ENCODE results near the gene CTSD.
"Not testable (repeated sequence)": the region's sequence is repeated elsewhere in the genome, so short reads cannot be mapped to it uniquely, and the experiment has no call there.

CTSD gene

DNA sequence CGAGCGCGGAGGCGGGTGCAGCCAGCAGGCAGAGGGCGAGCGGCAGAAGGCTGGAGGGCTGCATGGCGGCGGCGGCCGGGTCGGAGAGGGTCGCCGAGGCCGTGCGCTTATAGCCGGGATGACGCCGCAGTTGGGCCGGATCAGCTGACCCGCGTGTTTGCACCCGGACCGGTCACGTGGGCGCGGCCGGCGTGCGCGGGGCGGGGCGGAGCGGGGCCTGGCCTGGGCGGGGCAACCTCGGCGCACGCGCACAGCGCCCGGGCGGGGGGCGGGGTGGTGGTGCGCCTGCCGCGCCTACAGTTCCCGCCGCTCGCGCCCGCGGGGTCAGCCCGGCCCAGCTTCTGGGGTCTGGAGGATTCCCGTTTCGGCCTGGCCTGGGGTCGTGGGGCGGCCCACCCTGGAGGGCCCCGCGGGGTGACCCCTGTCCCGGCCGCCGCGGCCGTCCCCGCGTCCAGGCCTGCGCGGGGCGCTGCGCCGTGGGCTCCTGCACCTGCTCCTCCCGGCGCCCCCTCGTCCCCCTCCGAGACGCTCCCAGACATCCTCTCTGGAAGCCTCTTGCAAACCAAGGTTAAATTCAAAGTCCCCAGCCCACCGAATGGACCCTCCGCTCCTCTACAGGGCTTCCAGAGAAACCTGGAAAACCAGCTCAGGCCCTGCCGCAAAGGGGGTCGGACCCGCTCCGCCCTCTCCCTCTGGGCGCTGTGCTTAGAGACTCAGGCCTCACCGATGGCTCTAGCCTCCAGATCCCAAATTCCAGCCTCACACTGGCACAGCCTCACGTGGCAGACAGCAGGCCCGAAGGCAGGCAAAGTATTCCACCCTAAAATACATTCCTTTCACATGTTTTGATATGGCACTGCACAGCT, at the start of gene CTSD:
Gene CTSD, minus strand, starts transcription at position 132 of the 866 bp plus-strand sequence. Its CDS starts 68 bp downstream, at position 64.
- peak; percentile 89 for DNase-seq

GRCh38 chr11:1813356-1813755, 49.6 kb upstream of the CTSD start:
- DNase-seq = not testable (repeated sequence)

- DNase-seq = no peak
These were observed 49.1 kb upstream of the CTSD start for GRCh38 chr11:1812801-1813200.

GRCh38 chr11:1812274-1812673, 48.5 kb upstream of the CTSD start:
- no peak for DNase-seq

DNA sequence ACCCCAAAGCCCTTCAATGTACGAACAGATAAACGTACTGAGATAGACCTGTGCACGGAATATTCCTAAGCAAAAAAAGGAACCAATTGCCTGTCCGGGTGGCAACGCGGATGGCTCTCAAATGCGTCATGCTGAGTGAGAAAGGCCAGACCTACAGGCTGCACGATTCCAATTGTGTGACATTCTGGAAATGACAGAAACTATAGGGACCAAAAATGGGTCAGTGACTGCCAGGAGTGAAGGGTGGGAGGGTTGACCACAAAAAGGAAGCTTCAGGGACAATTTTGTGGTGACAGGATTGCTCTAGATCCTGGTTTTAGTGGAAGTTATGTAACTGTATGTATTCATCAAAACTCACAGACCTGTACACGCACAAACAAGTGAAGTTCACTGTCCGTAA, 47.0 kb upstream of the CTSD start:
- DNase-seq = no peak

DNA sequence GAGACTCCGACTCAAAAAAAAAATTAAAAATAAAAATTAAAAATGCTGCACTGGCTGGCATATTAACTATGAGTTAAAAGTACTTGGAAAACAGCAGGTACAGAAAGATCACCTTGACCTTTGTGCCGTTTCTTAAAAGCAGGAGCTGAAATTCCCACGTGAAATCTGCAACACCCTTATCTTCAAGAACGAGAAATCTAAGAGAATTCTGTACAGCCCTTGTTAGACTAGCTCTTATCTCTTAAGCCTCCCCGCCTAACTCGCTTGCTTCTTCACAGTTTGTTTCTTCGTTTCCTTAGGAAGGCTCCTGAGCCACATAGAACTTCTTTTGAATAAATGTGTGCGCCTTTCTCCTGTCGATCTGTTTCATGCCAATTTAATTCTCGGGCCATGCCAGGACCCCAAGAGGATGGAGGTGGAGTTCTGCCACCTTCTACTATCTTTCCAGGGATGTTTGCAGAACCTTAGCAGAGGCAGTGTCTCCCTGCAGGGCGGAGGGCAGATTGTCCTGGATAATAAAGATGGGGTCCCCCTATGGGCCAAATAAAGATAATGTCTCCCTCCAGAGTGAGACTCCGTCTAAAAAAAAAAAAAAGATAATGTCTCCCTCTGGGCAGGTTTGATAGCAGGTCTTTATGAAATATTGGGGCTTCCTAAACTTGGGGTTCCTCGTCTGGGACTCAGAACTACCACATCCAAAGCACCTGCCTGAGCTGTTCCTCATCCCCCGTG, 43.7 kb upstream of the CTSD start:
- DNase-seq = no peak

DNA sequence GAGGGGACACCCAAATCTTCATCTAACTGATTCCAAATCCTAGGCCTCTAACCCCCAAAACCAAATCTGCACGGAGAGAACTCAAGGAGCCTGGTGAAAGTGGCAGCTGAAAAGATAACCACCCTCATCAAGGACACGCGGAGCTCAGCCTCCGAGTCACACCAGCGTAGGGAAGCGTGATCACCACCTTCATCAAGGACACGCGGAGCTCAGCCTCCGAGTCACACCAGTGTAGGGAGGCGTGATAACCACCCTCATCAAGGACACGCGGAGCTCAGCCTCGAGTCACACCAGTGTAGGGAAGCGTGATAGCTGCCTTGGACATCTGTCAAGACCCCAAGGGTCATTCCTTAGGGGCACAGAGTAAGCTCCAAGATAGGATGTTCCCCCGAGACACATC, 41.8 kb upstream of the CTSD start:
- no peak for DNase-seq

- not testable (repeated sequence) for DNase-seq
These were observed 40.2 kb upstream of the CTSD start for GRCh38 chr11:1803835-1804519.

DNA sequence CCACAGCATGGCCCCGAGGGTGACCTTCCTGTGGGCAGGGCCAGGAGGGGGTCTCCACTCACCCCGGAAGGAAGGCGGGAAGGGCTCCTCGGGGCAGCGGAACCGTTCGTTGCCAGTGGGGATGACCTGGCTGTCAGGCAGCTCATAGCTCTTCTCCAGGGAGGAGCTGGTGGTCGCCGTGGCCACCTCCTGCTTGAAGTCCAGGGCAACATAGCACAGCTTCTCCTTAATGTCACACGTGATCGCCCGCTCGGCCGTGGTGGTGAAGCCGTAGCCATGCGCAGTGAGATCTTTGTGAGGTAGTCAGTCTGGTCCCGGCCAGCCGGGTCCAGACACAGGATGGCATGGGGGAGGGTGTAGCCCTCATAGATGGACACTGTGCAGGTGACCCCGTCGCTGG, 39.5 kb upstream of the CTSD start:
- no peak for DNase-seq

- DNase-seq = no peak
These were observed 33.8 kb upstream of the CTSD start for GRCh38 chr11:1797391-1798125.

GRCh38 chr11:1796413-1797011, 32.8 kb upstream of the CTSD start:
- DNase-seq = no peak

DNA sequence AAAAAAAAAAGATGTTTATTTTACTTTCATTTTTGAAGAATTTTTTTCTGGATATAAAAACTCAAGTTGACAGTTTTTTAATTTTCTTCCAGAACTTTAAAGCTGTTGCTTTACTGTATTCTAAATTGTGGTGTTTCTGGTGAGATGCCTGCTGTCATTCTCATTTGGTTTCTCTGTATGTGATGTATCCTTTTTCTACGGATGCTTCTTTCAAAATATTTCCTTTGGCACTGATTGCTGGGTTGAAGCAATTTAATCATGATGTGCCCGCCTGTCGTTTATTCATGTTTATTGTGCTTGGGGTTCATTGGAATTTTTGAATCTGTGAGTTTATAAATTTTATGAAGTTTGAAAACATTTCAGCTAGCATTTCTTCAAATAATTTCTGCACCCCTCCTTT, 29.4 kb upstream of the CTSD start:
- no peak for DNase-seq

DNA sequence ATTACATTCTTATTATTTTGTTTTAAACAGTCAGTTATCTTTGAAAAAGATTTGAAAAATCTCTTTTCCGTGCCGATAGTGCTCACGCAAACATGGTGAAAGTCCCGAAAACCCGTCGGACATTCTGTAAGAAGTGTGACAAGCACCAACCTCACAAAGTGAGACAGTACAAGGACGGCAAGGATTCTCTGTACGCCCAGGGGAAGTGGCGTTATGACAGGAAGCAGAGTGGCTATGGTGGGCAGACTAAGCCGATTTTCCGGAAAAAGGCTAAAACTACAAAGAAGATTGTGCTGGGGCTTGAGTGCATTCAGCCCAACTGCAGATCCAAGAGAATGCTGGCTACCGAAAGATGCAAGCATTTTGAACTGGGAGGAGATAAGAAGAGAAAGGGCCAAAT, 28.7 kb upstream of the CTSD start:
- DNase-seq = no peak

- DNase-seq = no peak
These were observed 28.2 kb upstream of the CTSD start for GRCh38 chr11:1791912-1792311.

DNA sequence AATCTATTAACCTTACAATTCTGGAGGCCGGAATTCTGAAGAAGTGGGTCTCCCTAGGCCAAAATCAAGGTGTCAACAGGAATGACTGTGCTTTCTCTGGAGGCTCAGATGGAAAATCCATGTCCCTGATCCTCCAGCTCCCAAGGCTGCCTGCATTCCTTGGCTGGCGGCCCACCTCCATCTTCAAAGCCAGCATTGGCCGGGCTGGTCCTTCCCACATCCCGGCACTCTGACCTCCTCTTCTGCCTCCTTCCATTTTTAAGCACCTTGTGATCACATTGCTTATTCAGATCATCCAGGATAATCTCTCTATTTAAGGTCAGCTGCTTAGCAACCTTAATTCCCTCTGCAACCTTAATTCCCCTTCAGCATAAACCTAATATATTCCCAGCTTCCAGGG, 22.7 kb upstream of the CTSD start:
- DNase-seq = no peak

DNA sequence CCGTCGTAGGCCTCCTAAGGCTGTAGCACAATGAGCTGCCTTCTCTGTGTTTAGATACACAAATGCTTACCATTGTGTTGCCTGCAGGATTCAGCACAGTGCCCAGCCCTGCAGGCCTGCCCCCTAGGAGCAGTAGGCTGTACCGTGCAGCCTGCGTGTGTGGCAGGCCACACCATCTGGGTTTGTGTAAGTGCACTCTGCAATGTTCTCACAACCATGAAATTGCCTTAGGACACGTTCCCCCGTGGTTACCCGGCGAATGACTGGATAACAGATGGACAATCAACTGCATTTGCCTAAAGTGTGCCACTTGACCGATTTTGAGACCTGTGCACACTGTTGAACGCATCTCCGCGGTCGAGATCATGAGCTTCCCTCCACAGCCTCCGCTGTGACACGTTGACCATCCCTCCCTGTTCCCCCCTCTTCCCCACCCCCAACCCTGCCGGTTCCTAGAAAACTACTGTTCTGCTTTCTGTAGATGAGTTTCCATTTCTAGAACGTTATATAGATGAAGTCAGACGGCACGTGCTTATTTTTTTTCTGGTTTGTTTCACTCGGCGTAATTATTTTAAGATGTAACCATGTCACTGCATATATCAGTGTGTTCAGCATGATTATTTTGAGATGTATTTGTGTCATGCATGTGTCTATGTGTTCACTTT, 22.2 kb upstream of the CTSD start:
- no peak for DNase-seq

DNA sequence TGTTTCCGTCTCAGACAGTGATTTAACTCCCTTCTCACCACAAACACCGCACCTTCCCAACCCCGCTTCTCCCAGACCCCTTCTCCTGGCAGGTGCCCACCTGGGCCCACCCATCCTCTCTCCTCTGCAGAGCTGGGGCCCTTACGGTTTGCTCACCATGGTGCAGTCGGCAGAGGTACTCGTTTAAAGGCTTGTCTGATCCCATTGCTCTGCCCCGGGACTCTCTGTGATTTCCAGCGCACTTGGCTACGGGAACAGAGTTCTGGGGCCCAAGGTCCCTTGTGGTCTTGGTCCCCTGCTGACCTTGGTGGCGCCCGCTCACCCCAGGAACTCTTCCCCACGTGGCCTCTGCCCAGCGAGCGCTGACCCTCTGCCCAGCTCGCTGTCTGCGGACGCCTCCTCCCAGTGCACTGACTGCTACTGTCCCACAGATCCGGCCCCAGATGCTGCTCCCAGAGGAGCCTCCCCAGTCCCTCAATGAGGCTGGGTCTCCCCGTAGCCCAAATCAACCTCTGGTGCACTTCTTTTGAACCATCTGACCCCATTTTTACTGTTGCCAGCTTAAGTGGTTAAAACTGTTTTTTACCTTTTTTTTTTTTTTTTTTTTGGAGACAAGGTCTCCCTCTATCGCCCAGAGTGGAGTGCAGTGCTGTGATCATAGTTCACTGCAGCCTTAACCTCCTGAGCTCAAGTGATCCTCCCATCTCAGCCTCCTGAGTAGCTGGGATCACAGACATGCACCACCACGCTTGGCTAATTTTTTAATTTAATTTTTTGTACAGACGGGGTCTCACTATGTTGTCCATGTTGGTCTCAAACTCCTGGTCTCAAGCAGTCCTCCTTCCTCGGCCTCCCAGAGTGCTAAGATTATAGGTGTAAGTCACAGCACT, 21.3 kb upstream of the CTSD start:
- no peak for DNase-seq

DNA sequence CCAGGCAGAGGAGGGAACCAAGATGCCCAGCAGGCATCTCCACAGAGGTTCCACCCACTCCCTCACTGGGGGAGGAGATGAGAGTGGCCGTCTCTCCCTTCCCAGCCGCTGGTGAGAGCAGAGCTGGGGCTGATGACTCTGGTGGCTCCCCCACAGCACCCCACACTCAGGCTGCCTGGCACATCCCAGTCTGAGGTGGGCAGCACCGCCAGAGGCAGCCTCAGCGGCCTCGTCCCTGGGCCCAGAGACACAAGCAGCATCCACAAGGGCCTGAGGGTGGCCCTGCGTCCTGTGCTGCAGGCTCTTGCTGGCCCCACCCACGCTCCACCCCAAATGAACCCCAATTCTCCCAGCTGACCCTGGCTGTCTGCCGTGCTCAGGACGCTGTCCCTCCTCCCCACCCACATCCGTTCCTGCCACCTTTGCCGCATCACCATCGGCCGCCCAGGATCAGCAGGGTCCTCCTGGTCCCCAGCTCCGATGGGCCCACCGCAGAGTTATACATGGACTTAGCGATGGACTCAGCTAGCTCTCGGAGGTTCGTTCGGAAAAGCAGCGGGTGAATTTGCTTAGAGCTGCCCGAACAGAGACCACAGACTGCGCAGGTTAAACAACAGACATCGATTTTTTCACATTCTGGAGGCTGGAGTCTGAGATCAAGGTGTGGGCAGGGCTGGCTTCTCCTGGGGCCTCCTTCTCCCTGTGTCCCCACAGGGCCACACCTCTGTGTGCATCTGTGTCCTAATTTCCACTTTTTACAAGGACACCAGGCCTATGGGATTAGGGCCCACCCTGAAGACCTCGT, 20.2 kb upstream of the CTSD start:
- DNase-seq = no peak

- no peak for DNase-seq
These were observed 19.4 kb upstream of the CTSD start for GRCh38 chr11:1782831-1783724.
